Progenitor cell of endocrine pancreas (in vitro differentiated cells): ENCODE data around the gene ZNF469. TPM values are rescaled to one million over a fixed set of nuclear protein-coding genes. Genes with fewer than 3 reads are reported as not detected.

ENCODE experiments used
- DNase-seq: peaks from one replicate; pipeline ENCODE4 v3.0.0; 2021; ENCODE audit warnings: low spot score; ENCODE audit not compliant: unreplicated experiment
- H3K27ac Mint-ChIP-seq: 2 replicates; pipeline ENCODE4 v1.8.0; 2021; ENCODE audit warnings: mild to moderate bottlenecking, moderate library complexity, mixed read lengths
- H3K27me3 Mint-ChIP-seq: 2 replicates; pipeline ENCODE4 v1.8.0; 2021; ENCODE audit warnings: mixed read lengths
- H3K36me3 Mint-ChIP-seq: 2 replicates; pipeline ENCODE4 v1.8.0; 2022; ENCODE audit warnings: mixed read lengths; ENCODE audit not compliant: insufficient read depth
- H3K4me1 Mint-ChIP-seq: 2 replicates; pipeline ENCODE4 v1.8.0; 2021; ENCODE audit warnings: low read depth, mixed read lengths
- H3K4me3 Mint-ChIP-seq: 2 replicates; pipeline ENCODE4 v1.8.0; 2021; ENCODE audit warnings: low read depth, mild to moderate bottlenecking, moderate library complexity, mixed read lengths
- H3K9me3 Mint-ChIP-seq: 2 replicates; pipeline ENCODE4 v1.8.0; 2021; ENCODE audit warnings: low read depth, mixed read lengths
- CTCF ChIP-seq: fragments of 200-600 bp; sonication (generic); IDR thresholded peaks from one replicate; pipeline ENCODE4 v1.5.0; 2021; ENCODE audit warnings: antibody characterized with exemption, mild to moderate bottlenecking; ENCODE audit not compliant: unreplicated experiment
- total RNA-seq: library from RNA; stranded (reverse); gene quantifications from 2 replicates; pipeline ENCODE4 v1.2.1, GENCODE V29; 2021

Gene ZNF469
- total RNA-seq, 1 donor from 2014 or later: 0.05 TPM

DNA sequence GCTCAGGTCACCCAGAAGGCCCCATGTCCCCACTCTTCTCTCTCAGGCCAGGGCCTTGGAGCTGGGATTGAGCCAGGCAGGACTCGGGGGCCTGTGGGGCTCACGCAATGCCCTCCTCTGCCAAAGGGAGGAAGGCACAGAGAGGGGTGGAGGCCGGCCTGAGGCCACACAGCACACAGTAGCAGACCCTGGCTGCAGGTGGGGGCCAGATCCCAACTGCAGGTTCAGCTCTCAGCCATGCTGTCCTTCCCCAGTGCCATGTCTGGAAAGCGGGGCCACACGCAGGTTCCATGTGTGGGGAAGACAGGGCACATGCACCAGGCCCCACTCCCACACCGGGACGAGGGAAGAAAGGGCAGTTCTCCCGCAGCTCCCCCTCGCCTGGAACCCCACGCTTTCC is 37.0 kb downstream of the ZNF469 start:
- H3K4me3 Mint-ChIP-seq: no peak overlapping the region
- peaks cover 12% of the 10 kb centered on the region for H3K27me3 Mint-ChIP-seq
- no peak for DNase-seq
- H3K27ac Mint-ChIP-seq: no peak overlapping the region
- no peaks in the 10 kb centered on the region for H3K36me3 Mint-ChIP-seq
- no peaks in the 10 kb centered on the region for H3K4me1 Mint-ChIP-seq
- no peak for TF ChIP-seq CTCF
- no peaks in the 10 kb centered on the region for H3K9me3 Mint-ChIP-seq

DNA sequence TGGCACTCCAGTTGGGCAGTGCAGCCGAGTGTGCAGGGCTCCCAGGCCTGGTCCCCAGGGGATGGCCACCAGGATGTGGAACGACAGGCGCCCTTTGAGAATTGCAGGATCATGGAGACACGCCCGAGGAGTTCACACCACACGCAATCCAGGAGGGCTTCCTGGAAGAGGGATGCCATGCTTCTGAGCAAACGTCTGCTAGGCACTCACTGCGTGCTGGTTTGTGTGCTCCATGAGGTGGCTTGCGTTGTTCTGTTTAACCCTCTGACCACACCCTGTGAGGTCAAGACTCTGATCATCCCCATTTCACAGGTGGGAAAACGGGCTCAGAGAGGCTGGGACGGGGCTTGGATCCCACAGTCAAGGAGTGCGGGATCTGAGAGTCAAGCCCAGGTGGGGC is 37.7 kb downstream of the ZNF469 start:
- H3K9me3 Mint-ChIP-seq: no peaks in the 10 kb centered on the region
- no peak overlapping the region for H3K27ac Mint-ChIP-seq
- H3K4me3 Mint-ChIP-seq: no peak overlapping the region
- peaks cover 12% of the 10 kb centered on the region for H3K27me3 Mint-ChIP-seq
- no peaks in the 10 kb centered on the region for H3K4me1 Mint-ChIP-seq
- DNase-seq: no peak
- H3K36me3 Mint-ChIP-seq: no peaks in the 10 kb centered on the region
- no peak for TF ChIP-seq CTCF

- no peaks in the 10 kb centered on the region for H3K4me1 Mint-ChIP-seq
- H3K9me3 Mint-ChIP-seq: no peaks in the 10 kb centered on the region
- H3K4me3 Mint-ChIP-seq: no peak overlapping the region
- no peak overlapping the region for H3K27ac Mint-ChIP-seq
- no peak for TF ChIP-seq CTCF
- DNase-seq: no peak
- H3K27me3 Mint-ChIP-seq: peaks cover 12% of the 10 kb centered on the region
- no peaks in the 10 kb centered on the region for H3K36me3 Mint-ChIP-seq
Measured at GRCh38 chr16:88421301-88421700, 38.5 kb downstream of the ZNF469 start.

- Mint-ChIP-seq H3K4me3 (no peak overlapping the region), H3K4me1 (no peaks in the 10 kb centered on the region), H3K36me3 (no peaks in the 10 kb centered on the region), H3K27ac (no peak overlapping the region), H3K9me3 (no peaks in the 10 kb centered on the region), H3K27me3 (peaks cover 12% of the 10 kb centered on the region)
- DNase-seq: no peak
- TF ChIP-seq CTCF: no peak
Measured at GRCh38 chr16:88421871-88422433, 39.2 kb downstream of the ZNF469 start.

DNA sequence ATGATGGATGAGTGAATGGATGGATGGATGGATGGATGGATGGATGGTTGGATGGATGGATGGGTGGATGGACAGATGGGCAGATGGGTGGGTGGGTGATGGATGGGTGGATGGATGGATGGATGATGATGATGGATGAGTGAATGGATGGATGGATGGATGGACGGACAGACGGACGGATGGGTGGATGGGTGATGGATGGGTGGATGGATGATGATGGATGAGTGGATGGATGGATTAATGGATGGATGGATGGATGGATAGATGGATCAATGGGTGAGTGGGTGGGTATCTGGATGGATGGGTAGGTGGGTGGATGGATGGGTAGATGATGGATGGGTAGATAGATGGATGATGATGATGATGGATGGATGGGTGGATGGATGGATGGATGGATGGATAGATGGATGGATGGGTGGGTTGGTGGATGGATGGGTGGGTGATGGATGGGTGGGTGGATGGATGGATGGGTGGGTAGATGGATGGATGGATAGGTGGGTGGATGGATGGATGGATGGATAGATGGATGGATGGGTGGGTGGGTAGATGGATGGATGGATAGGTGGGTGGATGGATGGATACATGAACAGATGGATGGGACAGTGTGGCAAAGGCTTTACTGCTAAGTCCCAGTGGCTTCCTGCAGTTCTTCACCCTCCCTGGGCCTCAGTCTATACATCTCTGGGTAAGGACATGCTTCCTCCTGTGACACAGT is 40.1 kb downstream of the ZNF469 start:
- H3K4me3 Mint-ChIP-seq: no peak overlapping the region
- H3K9me3 Mint-ChIP-seq: no peaks in the 10 kb centered on the region
- no peak for TF ChIP-seq CTCF
- H3K27ac Mint-ChIP-seq: no peak overlapping the region
- H3K4me1 Mint-ChIP-seq: no peaks in the 10 kb centered on the region
- H3K36me3 Mint-ChIP-seq: no peaks in the 10 kb centered on the region
- DNase-seq: no peak
- H3K27me3 Mint-ChIP-seq: peaks cover 12% of the 10 kb centered on the region
